ENCODE data around the gene TRHDE.

The TRHDE gene

DNA sequence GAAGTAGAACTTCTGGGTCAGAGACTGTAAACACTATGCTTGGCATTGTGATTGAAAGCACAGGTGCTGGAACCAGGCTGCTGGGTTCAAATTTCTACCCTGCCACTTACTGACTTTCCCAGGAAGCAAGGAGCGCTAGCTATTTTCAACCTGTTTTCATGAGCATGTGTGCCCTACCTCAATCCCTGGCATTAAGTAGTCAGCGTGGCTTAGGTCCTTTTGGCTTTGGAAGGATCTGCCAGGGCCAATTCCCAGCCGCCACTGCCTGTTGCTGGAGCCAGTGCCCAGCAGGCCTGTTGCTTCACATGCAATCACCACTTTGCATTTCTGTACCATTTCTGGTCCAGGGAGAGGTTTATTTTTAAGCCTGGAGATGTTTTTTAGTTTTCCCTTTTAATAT lies 196.3 kb downstream of the TRHDE start:
- H3K9me3 ChIP-seq (ENCODE audit: insufficient read depth, low read length): no peaks in the 10 kb centered on the region
- H2AFZ ChIP-seq (ENCODE audit: low read depth, low read length, severe bottlenecking): no peak overlapping the region
- no peaks in the 10 kb centered on the region for H3F3A ChIP-seq (ENCODE audit: insufficient read depth)
- H3K4me2 ChIP-seq (ENCODE audit: low read depth, low read length, poor library complexity, severe bottlenecking): no peak overlapping the region
- H3K9me2 ChIP-seq (replicated peaks; ENCODE audit: insufficient read depth, low read length): no peaks in the 10 kb centered on the region
- no peaks in the 10 kb centered on the region for H3K27me3 ChIP-seq (ENCODE audit: low read length)
- no peaks in the 10 kb centered on the region for H4K20me1 ChIP-seq (ENCODE audit: low read depth, low read length)
- TF ChIP-seq, protein P1, sequence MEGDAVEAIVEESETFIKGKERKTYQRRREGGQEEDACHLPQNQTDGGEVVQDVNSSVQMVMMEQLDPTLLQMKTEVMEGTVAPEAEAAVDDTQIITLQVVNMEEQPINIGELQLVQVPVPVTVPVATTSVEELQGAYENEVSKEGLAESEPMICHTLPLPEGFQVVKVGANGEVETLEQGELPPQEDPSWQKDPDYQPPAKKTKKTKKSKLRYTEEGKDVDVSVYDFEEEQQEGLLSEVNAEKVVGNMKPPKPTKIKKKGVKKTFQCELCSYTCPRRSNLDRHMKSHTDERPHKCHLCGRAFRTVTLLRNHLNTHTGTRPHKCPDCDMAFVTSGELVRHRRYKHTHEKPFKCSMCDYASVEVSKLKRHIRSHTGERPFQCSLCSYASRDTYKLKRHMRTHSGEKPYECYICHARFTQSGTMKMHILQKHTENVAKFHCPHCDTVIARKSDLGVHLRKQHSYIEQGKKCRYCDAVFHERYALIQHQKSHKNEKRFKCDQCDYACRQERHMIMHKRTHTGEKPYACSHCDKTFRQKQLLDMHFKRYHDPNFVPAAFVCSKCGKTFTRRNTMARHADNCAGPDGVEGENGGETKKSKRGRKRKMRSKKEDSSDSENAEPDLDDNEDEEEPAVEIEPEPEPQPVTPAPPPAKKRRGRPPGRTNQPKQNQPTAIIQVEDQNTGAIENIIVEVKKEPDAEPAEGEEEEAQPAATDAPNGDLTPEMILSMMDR (IDR thresholded peaks at IDR 0.05; ENCODE audit: insufficient read depth, low read length, poor library complexity, severe bottlenecking): no peak
- no peak for TF ChIP-seq EZH2phosphoT487 (conservative IDR thresholded peaks at IDR 0.05; ENCODE audit: low read length)
- no peaks in the 10 kb centered on the region for H3K36me3 ChIP-seq (ENCODE audit: low read length)
- H3K4me3 ChIP-seq (ENCODE audit: insufficient read depth, low read length, poor library complexity, severe bottlenecking): no peak overlapping the region
- H3K9ac ChIP-seq (ENCODE audit: low read length): no peak overlapping the region
- no peaks in the 10 kb centered on the region for H3K79me2 ChIP-seq (ENCODE audit: insufficient read depth, low read length)
- no peak overlapping the region for H3K27ac ChIP-seq (ENCODE audit: low read depth, low read length)

GRCh38 chr12:72471806-72472205 lies 199.6 kb downstream of the TRHDE start:
- Histone ChIP-seq H3K9me3 (ENCODE audit: insufficient read depth, low read length) (no peaks in the 10 kb centered on the region), H3K4me3 (ENCODE audit: insufficient read depth, low read length, poor library complexity, severe bottlenecking) (no peak overlapping the region), H3K9me2 (replicated peaks; ENCODE audit: insufficient read depth, low read length) (no peaks in the 10 kb centered on the region), H3K9ac (ENCODE audit: low read length) (no peak overlapping the region), H3K4me2 (ENCODE audit: low read depth, low read length, poor library complexity, severe bottlenecking) (no peak overlapping the region), H3F3A (ENCODE audit: insufficient read depth) (no peaks in the 10 kb centered on the region), H3K79me2 (ENCODE audit: insufficient read depth, low read length) (no peaks in the 10 kb centered on the region), H2AFZ (ENCODE audit: low read depth, low read length, severe bottlenecking) (no peak overlapping the region), H4K20me1 (ENCODE audit: low read depth, low read length) (no peaks in the 10 kb centered on the region), H3K36me3 (ENCODE audit: low read length) (no peaks in the 10 kb centered on the region), H3K27ac (ENCODE audit: low read depth, low read length) (no peak overlapping the region), H3K27me3 (ENCODE audit: low read length) (no peaks in the 10 kb centered on the region)
- no peak for TF ChIP-seq EZH2phosphoT487 (conservative IDR thresholded peaks at IDR 0.05; ENCODE audit: low read length)
- TF ChIP-seq, protein P1 (IDR thresholded peaks at IDR 0.05; ENCODE audit: insufficient read depth, low read length, poor library complexity, severe bottlenecking): no peak

DNA sequence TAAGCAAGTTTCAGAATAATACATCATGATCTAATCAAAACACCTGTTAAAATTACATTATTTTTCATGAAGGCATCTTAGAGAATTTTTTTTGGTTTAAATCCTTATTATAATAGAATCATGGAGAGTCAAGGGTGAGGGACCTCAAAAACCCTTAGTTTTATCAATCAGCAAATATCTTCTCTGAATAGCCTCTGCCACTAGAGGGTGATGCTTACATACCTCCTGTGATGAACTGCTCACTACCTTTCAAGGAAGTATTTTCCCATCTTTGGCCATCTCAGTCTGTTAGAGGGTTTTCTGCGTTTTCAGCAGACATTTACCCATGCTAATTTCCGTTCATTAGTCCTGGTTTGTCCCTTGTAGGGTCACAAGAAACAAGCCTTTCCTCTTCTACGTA lies 200.2 kb downstream of the TRHDE start:
- H3K9me3 ChIP-seq (ENCODE audit: insufficient read depth, low read length): no peaks in the 10 kb centered on the region
- H3F3A ChIP-seq (ENCODE audit: insufficient read depth): no peaks in the 10 kb centered on the region
- no peaks in the 10 kb centered on the region for H3K36me3 ChIP-seq (ENCODE audit: low read length)
- no peak overlapping the region for H3K9ac ChIP-seq (ENCODE audit: low read length)
- no peak overlapping the region for H3K4me2 ChIP-seq (ENCODE audit: low read depth, low read length, poor library complexity, severe bottlenecking)
- TF ChIP-seq, protein P1 (IDR thresholded peaks at IDR 0.05; ENCODE audit: insufficient read depth, low read length, poor library complexity, severe bottlenecking): no peak
- TF ChIP-seq EZH2phosphoT487 (conservative IDR thresholded peaks at IDR 0.05; ENCODE audit: low read length): no peak
- no peaks in the 10 kb centered on the region for H3K27me3 ChIP-seq (ENCODE audit: low read length)
- no peaks in the 10 kb centered on the region for H3K79me2 ChIP-seq (ENCODE audit: insufficient read depth, low read length)
- no peak overlapping the region for H2AFZ ChIP-seq (ENCODE audit: low read depth, low read length, severe bottlenecking)
- no peak overlapping the region for H3K27ac ChIP-seq (ENCODE audit: low read depth, low read length)
- H4K20me1 ChIP-seq (ENCODE audit: low read depth, low read length): no peaks in the 10 kb centered on the region
- no peaks in the 10 kb centered on the region for H3K9me2 ChIP-seq (replicated peaks; ENCODE audit: insufficient read depth, low read length)
- no peak overlapping the region for H3K4me3 ChIP-seq (ENCODE audit: insufficient read depth, low read length, poor library complexity, severe bottlenecking)

Data from SU-DHL-6 (cell line).